Thyroid gland (tissue), 4 donors: ENCODE results near the gene UBE2D2. TPM values are rescaled to one million over a fixed set of nuclear protein-coding genes. Genes with fewer than 3 reads are reported as not detected.

Experiments used
- DNase-seq, 2 donors: peaks; one replicate each; pipeline ENCODE4 v3.0.0-alpha.2; 2019
- H3K27ac ChIP-seq, 3 donors: fragments of 200-600 bp; sonication (generic); 1 replicate in 2 of 3; 2 replicates in 1 of 3; pipeline ENCODE4 v1.5.1; 2016 to 2019; ENCODE audit warnings: mild to moderate bottlenecking in 1 of 3, moderate library complexity in 1 of 3
- H3K27me3 ChIP-seq: fragments of 200-600 bp; sonication (generic); one replicate; pipeline ENCODE4 v1.5.1; 2019
- H3K36me3 ChIP-seq, 2 donors: fragments of 200-600 bp; sonication (generic); one replicate each; pipeline ENCODE4 v1.5.1; 2016 to 2019
- H3K4me1 ChIP-seq, 2 donors: fragments of 200-600 bp; sonication (generic); one replicate each; pipeline ENCODE4 v1.5.1; 2017 to 2019
- H3K4me3 ChIP-seq, 3 donors: fragments of 200-600 bp; sonication (generic); replicated peaks in 1 of 3; 1 replicate in 2 of 3; 2 replicates in 1 of 3; pipeline ENCODE4 v1.5.1; 2016; ENCODE audit warnings: mild to moderate bottlenecking in 1 of 3
- H3K9me3 ChIP-seq: fragments of 200-600 bp; sonication (generic); one replicate; pipeline ENCODE4 v1.5.1; 2017
- POLR2A ChIP-seq, 2 donors: fragments of 450-650 bp; IDR thresholded peaks; one replicate each; pipeline ENCODE4 v1.6.1; 2017; ENCODE audit warnings: antibody characterized with exemption in 2 of 2, mild to moderate bottlenecking in 2 of 2, moderate library complexity in 1 of 2
- WGBS, 2 donors: methylation state at CpG; one replicate each; pipeline ENCODE4 v1.1.5; 2017; 5-methylcytosine and 5-hydroxymethylcytosine counted together
- intact Hi-C: fragments of 100-400 bp; cut with DNase I; formaldehyde crosslinking; loops from one replicate; pipeline ENCODE4 v1.15.1; 2023
- total RNA-seq, 4 donors: library from RNA; depleted of rRNA; stranded (reverse); fragments of >200 nt; gene quantifications; one replicate each; pipeline ENCODE4 v1.2.3, GENCODE V29; 2016
- TF ChIP-seq, protein P1 (sequence below), 6 experiments: fragments of 200-600 bp in 3 of 6; fragments of 450-650 bp in 3 of 6; sonication (generic) in 3 of 6; IDR thresholded peaks; one replicate each; pipeline ENCODE4 v1.5.1; 2016 to 2019; ENCODE audit warnings: antibody characterized with exemption in 6 of 6, mild to moderate bottlenecking in 2 of 6, inconsistent platforms in 1 of 6, moderate library complexity in 1 of 6

Gene UBE2D2
- total RNA-seq, 4 donors from 2014 or later, result 72.4 to 125 (median 99.5) TPM

DNA sequence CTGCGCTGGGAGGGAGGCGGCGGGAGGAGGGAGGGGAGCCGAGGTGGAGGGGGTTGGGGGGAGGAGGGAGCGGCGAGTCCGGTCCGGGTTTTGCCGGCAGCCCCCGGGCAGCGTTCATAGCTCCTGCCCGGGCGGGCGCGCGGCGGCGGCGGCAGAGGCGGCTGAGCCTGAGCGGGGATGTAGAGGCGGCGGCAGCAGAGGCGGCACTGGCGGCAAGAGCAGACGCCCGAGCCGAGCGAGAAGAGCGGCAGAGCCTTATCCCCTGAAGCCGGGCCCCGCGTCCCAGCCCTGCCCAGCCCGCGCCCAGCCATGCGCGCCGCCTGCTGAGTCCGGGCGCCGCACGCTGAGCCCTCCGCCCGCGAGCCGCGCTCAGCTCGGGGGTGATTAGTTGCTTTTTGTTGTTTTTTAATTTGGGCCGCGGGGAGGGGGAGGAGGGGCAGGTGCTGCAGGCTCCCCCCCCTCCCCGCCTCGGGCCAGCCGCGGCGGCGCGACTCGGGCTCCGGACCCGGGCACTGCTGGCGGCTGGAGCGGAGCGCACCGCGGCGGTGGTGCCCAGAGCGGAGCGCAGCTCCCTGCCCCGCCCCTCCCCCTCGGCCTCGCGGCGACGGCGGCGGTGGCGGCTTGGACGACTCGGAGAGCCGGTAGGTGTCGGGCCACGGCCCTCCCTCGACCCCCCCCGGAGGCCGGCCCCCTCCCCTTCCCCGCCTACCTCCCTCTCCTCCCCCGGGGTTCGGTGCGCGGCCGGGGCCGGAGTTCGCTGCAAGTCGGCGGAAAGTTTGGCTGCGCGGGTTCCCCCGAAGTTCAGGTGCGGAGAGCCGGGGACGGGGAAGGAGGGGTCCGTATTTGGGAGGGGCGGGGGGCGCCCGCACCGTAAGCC lies 87.3 kb downstream of the UBE2D2 start, which contains the start of gene CXXC5:
CXXC5 (plus strand) TSS at position 145 of the 877 bp plus-strand sequence. CDS start 32,175 bp downstream, outside the sequence.
- WGBS, 2 donors, result 0% methylated on average over 3 to 10 of the region's 106 CpGs
- no peaks in the 10 kb centered on the region for H3K9me3 ChIP-seq
- H3K27ac ChIP-seq, result peak within 1 kb of the TSS; percentile 95 to 99 (median 95)
- peaks cover 43 to 51% of the 10 kb centered on the region in 2 donors for H3K4me1 ChIP-seq
- no peaks in the 10 kb centered on the region for H3K27me3 ChIP-seq
- peak; percentile 86 to 88 for DNase-seq
- no peaks in the 10 kb centered on the region for H3K36me3 ChIP-seq
- peak within 1 kb of the TSS; percentile 70 to 96 (median 71) for H3K4me3 ChIP-seq
- TF ChIP-seq, protein P1, sequence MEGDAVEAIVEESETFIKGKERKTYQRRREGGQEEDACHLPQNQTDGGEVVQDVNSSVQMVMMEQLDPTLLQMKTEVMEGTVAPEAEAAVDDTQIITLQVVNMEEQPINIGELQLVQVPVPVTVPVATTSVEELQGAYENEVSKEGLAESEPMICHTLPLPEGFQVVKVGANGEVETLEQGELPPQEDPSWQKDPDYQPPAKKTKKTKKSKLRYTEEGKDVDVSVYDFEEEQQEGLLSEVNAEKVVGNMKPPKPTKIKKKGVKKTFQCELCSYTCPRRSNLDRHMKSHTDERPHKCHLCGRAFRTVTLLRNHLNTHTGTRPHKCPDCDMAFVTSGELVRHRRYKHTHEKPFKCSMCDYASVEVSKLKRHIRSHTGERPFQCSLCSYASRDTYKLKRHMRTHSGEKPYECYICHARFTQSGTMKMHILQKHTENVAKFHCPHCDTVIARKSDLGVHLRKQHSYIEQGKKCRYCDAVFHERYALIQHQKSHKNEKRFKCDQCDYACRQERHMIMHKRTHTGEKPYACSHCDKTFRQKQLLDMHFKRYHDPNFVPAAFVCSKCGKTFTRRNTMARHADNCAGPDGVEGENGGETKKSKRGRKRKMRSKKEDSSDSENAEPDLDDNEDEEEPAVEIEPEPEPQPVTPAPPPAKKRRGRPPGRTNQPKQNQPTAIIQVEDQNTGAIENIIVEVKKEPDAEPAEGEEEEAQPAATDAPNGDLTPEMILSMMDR (IDR thresholded peaks at IDR 0.05), result peak in 1 of 6 experiments; percentile 6
- peak in 1 of 2 donors; percentile 85 for TF ChIP-seq POLR2A (IDR thresholded peaks at IDR 0.05)
- intact Hi-C loops, result no loop called here

DNA sequence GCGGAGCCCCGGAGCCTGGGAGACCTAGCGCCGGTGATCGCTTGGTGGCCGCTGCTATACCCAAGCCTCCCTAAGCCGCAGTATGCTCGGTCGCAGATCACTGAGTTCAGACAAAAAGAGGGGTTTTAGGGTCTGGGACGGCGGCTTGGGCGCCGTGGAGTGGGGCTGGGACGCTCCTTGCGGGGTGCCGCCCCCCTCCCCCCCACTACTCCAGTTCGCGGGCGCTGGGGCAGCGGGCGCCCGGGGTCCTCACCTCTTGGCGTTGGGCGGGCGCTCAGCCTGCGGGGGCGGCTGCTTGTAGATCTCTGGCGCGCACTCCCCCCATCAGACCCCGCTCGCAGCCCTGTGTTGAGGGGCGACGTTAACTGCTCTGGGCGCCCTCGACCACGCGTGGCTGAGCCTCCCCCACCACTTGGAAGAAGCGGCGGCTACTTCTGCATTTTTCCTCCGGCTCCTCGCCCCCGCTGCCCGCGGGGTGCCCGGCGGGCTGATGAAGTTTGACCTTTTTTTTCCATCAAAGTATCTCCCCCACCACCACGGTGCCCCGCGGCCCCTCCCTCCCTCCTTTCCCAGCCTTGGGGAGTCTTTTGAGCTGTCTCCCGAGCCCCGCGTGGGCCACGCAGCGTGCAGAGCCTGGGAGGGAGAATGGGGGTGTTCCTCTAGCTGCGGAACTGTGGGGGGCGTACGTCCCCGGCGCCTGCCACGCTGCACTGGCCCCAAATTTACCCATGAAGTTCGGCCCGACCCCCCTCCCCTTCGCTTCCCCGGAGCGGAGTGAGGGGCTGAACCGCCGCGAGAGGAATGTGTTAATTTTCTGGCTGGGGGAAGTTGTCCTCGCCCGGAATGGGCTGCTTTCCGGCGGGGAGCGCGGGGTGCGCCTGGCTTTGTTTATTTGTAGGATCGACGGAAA lies 88.2 kb downstream of the UBE2D2 start:
- intact Hi-C loops, result no loop called here
- TF ChIP-seq, protein P1 (IDR thresholded peaks at IDR 0.05), result no peak
- TF ChIP-seq POLR2A (IDR thresholded peaks at IDR 0.05), result no peak
- no peaks in the 10 kb centered on the region for H3K36me3 ChIP-seq
- peaks cover 48 to 51% of the 10 kb centered on the region in 2 donors for H3K4me1 ChIP-seq
- H3K4me3 ChIP-seq, result peak overlapping the region; percentile 70 to 96 (median 71)
- WGBS, 2 donors, result 0% methylated on average over 47 to 50 of the region's 77 CpGs
- peak overlapping the region; percentile 95 to 99 (median 95) for H3K27ac ChIP-seq
- H3K27me3 ChIP-seq, result no peaks in the 10 kb centered on the region
- peak in 1 of 2 donors; percentile 62 for DNase-seq
- H3K9me3 ChIP-seq, result no peaks in the 10 kb centered on the region

DNA sequence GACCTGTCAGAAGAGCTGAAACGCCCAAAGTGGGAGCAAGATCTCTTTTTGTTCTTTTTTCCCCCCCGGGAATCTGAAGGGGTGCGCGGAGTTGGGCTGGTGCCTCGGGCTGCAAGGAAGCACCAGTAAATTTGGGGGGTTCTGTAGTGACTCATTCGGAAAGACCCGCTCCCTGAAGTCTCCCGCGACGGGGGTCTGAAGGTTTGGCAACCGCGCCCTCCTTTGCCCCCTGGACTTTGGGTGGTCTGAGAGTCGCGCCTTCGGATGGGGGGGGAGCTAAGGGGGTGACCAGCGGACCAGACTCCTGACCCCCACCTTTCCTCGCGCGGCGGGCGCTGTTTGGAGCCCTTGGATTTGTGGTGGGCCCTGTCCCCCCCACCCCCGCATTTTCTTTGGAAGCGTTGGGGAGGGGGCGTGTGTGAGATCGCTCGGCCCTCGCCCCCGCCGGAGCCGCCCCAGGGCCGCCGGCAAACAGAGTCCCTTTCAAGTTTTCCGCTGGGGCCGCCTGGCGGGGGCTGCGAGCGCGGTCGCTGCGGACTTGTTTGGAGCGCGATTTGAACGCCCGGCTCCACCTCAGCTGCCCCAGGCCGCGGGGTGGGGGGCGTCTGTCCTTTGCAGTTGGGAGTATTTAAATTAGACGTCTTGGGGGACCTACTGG lies 89.0 kb downstream of the UBE2D2 start:
- Histone ChIP-seq H3K27me3 (no peaks in the 10 kb centered on the region), H3K27ac (peak overlapping the region; percentile 95 to 99 (median 95)), H3K9me3 (no peaks in the 10 kb centered on the region), H3K4me3 (peak overlapping the region; percentile 70 to 96 (median 71)), H3K36me3 (no peaks in the 10 kb centered on the region), H3K4me1 (peaks cover 55 to 56% of the 10 kb centered on the region in 2 donors)
- intact Hi-C loops, result loop anchor here (2.0 kb wide), 1 partner anchor 13 kb away; no protein-coding TSS in a partner anchor
- DNase-seq, result peak; percentile 56 to 57
- no peak for TF ChIP-seq POLR2A (IDR thresholded peaks at IDR 0.05)
- TF ChIP-seq, protein P1 (IDR thresholded peaks at IDR 0.05), result peak in 5 of 6 experiments; percentile 17 to 40 (median 29)
- WGBS, 2 donors, result 0 to 1% methylated on average over 10 to 16 of the region's 48 CpGs

DNA sequence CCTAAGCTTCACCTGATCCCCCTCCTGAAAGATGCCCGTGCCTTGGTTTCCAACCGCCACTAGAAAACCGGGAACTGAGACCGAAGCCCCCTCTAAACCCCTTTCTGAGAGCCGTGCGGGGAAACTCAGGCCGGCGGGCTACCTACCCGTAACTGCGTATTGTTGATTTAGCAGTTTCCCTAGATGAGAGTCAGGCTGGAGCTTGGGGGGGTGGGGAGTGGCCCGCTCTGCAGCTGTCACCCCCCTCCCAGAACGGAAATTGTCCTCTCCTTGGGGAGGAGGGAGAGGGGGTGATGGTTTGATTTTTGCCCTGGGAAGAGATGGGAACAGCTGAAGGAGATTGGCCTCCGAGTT lies 89.5 kb downstream of the UBE2D2 start:
- H3K27ac ChIP-seq, result peak overlapping the region; percentile 95 to 99 (median 95)
- H3K36me3 ChIP-seq, result no peaks in the 10 kb centered on the region
- H3K9me3 ChIP-seq, result no peaks in the 10 kb centered on the region
- WGBS, 2 donors, result 16 to 32% methylated on average over 8 to 13 of the region's 13 CpGs
- DNase-seq, result peak; percentile 47 to 48
- H3K4me1 ChIP-seq, result peaks cover 60 to 61% of the 10 kb centered on the region in 2 donors
- peak overlapping the region; percentile 70 to 96 (median 71) for H3K4me3 ChIP-seq
- TF ChIP-seq POLR2A (IDR thresholded peaks at IDR 0.05), result no peak
- TF ChIP-seq, protein P1 (IDR thresholded peaks at IDR 0.05), result no peak
- intact Hi-C loops, result loop anchor here (2.0 kb wide), 1 partner anchor 14 kb away; no protein-coding TSS in a partner anchor
- H3K27me3 ChIP-seq, result no peaks in the 10 kb centered on the region
